Daoy (cell line): Measurements from ENCODE around the gene SMAD6. TPM values are rescaled to one million over a fixed set of nuclear protein-coding genes. Genes with fewer than 3 reads are reported as not detected.
A peak's percentile ranks its signal among the peaks of the same experiment; 100 is the strongest.
"Not testable (repeated sequence)": the region's sequence is repeated elsewhere in the genome, so short reads cannot be mapped to it uniquely, and the experiment has no call there.

Experiments
- DNase-seq: peaks from one replicate; pipeline ENCODE4 v3.0.0-alpha.2; 2015; ENCODE audit warnings: low read depth
- total RNA-seq: library from RNA; depleted of rRNA; stranded (reverse); fragments of >200 nt; shearing (Covaris generic); gene quantifications from 2 replicates; pipeline ENCODE4 v1.2.3, GENCODE V29; 2014

SMAD6 gene
- total RNA-seq, 1 experiment from 2014 or later = 9.0 TPM

GRCh38 chr15:66675446-66675845, 26.6 kb upstream of the SMAD6 start:
- no peak for DNase-seq

GRCh38 chr15:66677336-66677735, 24.7 kb upstream of the SMAD6 start:
- DNase-seq = no peak

GRCh38 chr15:66679061-66679656, 22.9 kb upstream of the SMAD6 start:
- DNase-seq = no peak

- no peak for DNase-seq
Measured at GRCh38 chr15:66679657-66680108, 22.4 kb upstream of the SMAD6 start.

- no peak for DNase-seq
Measured at GRCh38 chr15:66680502-66680901, 21.5 kb upstream of the SMAD6 start.

GRCh38 chr15:66681395-66681794, 20.6 kb upstream of the SMAD6 start:
- DNase-seq = no peak

- no peak for DNase-seq
Measured at GRCh38 chr15:66682246-66682645, 19.8 kb upstream of the SMAD6 start.

- no peak for DNase-seq
Measured at GRCh38 chr15:66682865-66683264, 19.2 kb upstream of the SMAD6 start.

- DNase-seq = no peak
Measured at GRCh38 chr15:66684136-66684681, 17.8 kb upstream of the SMAD6 start.

GRCh38 chr15:66685638-66686150, 16.3 kb upstream of the SMAD6 start:
- DNase-seq = no peak

GRCh38 chr15:66690912-66691311, 11.1 kb upstream of the SMAD6 start:
- DNase-seq = not testable (repeated sequence)

- DNase-seq = no peak
Measured at GRCh38 chr15:66691727-66692126, 10.3 kb upstream of the SMAD6 start.

- no peak for DNase-seq
Measured at GRCh38 chr15:66692391-66692790, 9.6 kb upstream of the SMAD6 start.

GRCh38 chr15:66692808-66693596, 9.0 kb upstream of the SMAD6 start:
- no peak for DNase-seq

GRCh38 chr15:66696770-66697169, 5.3 kb upstream of the SMAD6 start:
- DNase-seq = no peak

GRCh38 chr15:66698318-66698961, 3.6 kb upstream of the SMAD6 start:
- peak; percentile 73 for DNase-seq

- no peak for DNase-seq
Measured at GRCh38 chr15:66698971-66699370, 3.1 kb upstream of the SMAD6 start.

GRCh38 chr15:66700412-66700801, 1.6 kb upstream of the SMAD6 start:
- DNase-seq = no peak

GRCh38 chr15:66700802-66701421, 1.1 kb upstream of the SMAD6 start:
- peak; percentile 96 for DNase-seq

- peak; percentile 71 for DNase-seq
Measured at GRCh38 chr15:66701422-66702034, 508 bp upstream of the SMAD6 start.

GRCh38 chr15:66702787-66703539, 927 bp downstream of the SMAD6 start:
- DNase-seq = no peak
